WTC11 (cell line): Measurements from ENCODE around the gene GPR143.

Experiments
- CTCF ChIP-seq: fragments of 200-600 bp; IDR thresholded peaks from 2 replicates; pipeline ENCODE4 v1.8.0; 2022; ENCODE audit warnings: antibody characterized with exemption
- FOXJ3 ChIP-seq: sonication (generic); formaldehyde crosslinking; IDR thresholded peaks from 2 replicates; pipeline ENCODE4 v1.9.0; 2021; ENCODE audit warnings: missing genetic modification reagents, mild to moderate bottlenecking, borderline replicate concordance
- HMGXB4 ChIP-seq: sonication (generic); formaldehyde crosslinking; IDR thresholded peaks from 2 replicates; pipeline ENCODE4 v1.8.1; 2023; ENCODE audit warnings: mild to moderate bottlenecking, moderate library complexity, missing genetic modification reagents
- JUN ChIP-seq: sonication (generic); formaldehyde crosslinking; IDR thresholded peaks from 2 replicates; pipeline ENCODE4 v1.8.0; 2023; ENCODE audit warnings: mild to moderate bottlenecking, missing genetic modification reagents
- MAX ChIP-seq: sonication (generic); formaldehyde crosslinking; IDR thresholded peaks from 2 replicates; pipeline ENCODE4 v1.8.0; 2022; ENCODE audit warnings: mild to moderate bottlenecking, missing genetic modification reagents
- RORB ChIP-seq: fragments of 250-450 bp; sonication (Bioruptor Pico); IDR thresholded peaks from 2 replicates; pipeline ENCODE4 v1.9.0; 2021; ENCODE audit warnings: mild to moderate bottlenecking
- SOX15 ChIP-seq: fragments of 250-450 bp; sonication (Bioruptor Pico); IDR thresholded peaks from 2 replicates; pipeline ENCODE4 v1.9.0; 2021; ENCODE audit warnings: mild to moderate bottlenecking
- USF1 ChIP-seq: sonication (generic); formaldehyde crosslinking; IDR thresholded peaks from 2 replicates; pipeline ENCODE4 v1.8.0; 2022; ENCODE audit warnings: mild to moderate bottlenecking, missing genetic modification reagents
- USF2 ChIP-seq: sonication (generic); formaldehyde crosslinking; IDR thresholded peaks from 2 replicates; pipeline ENCODE4 v1.8.1; 2023; ENCODE audit warnings: mild to moderate bottlenecking, missing genetic modification reagents, moderate library complexity
- ZNF263 ChIP-seq: sonication (generic); formaldehyde crosslinking; IDR thresholded peaks from 2 replicates; pipeline ENCODE4 v1.8.1; 2022; ENCODE audit warnings: low read depth, mild to moderate bottlenecking, moderate library complexity, missing genetic modification reagents

GRCh38 chrX:9717376-9717775, 48.3 kb downstream of the GPR143 start:
- TF ChIP-seq RORB (no peak), ZNF263 (CRISPR knock-in tag) (no peak), CTCF (no peak), USF2 (CRISPR knock-in tag) (no peak), SOX15 (CRISPR knock-in tag) (no peak), USF1 (CRISPR knock-in tag) (no peak), HMGXB4 (no peak), JUN (CRISPR knock-in tag) (no peak), FOXJ3 (no peak), MAX (CRISPR knock-in tag) (no peak)
